ENCODE measurements around the gene DCAF4.

DNA sequence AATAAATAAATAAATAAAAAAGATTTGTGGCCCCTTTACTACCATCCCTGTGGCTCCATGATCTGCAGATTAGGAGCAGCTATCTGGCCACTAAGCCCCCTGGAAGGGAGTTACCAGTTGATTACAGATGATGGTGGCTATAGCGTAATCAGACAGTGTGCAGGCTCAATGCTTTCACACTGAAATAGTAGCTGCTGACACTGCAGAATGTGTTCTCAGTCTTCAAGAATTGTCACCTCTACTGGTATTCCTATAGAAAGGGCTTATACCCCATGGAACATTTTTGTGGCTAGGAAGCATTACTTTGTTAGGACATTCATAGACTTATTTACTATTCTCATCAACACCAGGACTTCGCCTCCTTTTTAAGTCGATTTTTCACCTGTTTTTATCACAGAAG is 30.9 kb downstream of the DCAF4 start:
- TF ChIP-seq, protein P1, sequence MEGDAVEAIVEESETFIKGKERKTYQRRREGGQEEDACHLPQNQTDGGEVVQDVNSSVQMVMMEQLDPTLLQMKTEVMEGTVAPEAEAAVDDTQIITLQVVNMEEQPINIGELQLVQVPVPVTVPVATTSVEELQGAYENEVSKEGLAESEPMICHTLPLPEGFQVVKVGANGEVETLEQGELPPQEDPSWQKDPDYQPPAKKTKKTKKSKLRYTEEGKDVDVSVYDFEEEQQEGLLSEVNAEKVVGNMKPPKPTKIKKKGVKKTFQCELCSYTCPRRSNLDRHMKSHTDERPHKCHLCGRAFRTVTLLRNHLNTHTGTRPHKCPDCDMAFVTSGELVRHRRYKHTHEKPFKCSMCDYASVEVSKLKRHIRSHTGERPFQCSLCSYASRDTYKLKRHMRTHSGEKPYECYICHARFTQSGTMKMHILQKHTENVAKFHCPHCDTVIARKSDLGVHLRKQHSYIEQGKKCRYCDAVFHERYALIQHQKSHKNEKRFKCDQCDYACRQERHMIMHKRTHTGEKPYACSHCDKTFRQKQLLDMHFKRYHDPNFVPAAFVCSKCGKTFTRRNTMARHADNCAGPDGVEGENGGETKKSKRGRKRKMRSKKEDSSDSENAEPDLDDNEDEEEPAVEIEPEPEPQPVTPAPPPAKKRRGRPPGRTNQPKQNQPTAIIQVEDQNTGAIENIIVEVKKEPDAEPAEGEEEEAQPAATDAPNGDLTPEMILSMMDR (conservative IDR thresholded peaks at IDR 0.05; ENCODE audit: low read depth, low read length): no peak
- TF ChIP-seq EZH2 (IDR thresholded peaks at IDR 0.05; ENCODE audit: borderline replicate concordance, low read depth, low read length, poor library complexity, severe bottlenecking): no peak
